ENCODE results near the gene PLCB1.
A peak's percentile ranks its signal among the peaks of the same experiment; 100 is the strongest.

PLCB1 gene

DNA sequence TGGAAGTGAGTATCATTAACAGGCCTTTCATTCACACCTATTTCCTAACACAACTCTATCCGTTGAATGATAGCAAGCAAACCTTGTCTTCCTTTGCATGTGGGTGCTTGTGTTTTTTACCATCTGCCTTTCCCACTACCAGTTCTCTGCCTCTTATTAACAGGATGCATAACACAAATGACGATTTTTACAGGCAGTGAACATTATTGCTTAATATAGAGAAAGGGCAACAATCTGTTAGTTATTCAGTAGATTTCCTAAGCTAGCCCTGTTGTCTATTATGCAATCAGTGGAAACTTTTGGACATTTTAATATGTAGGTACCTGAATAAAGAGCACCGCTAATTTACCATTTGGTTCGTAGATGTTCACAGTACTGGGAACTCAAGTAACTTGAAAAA lies 588.0 kb downstream of the PLCB1 start:
- no peak for DNase-seq (ENCODE audit: low read depth)

DNA sequence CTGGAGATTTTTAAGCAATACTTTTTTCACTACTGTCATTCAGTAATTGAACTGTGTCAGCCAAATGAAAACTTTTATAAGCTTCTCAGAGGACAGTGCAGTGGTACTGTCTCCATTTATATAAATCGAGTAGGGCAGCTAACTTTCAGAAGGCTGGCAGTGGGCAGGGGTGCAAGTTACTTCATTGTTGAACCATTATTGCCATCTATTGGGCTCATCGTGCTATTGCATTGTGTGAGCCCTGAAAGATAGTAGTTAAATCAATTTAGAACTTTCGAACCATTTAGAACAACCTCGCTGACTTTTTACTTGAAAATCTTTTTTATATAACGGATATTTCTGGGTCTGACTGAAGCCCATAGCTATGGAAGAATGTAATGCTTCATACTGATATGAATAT lies 589.0 kb downstream of the PLCB1 start:
- DNase-seq (ENCODE audit: low read depth), result peak; percentile 52

DNA sequence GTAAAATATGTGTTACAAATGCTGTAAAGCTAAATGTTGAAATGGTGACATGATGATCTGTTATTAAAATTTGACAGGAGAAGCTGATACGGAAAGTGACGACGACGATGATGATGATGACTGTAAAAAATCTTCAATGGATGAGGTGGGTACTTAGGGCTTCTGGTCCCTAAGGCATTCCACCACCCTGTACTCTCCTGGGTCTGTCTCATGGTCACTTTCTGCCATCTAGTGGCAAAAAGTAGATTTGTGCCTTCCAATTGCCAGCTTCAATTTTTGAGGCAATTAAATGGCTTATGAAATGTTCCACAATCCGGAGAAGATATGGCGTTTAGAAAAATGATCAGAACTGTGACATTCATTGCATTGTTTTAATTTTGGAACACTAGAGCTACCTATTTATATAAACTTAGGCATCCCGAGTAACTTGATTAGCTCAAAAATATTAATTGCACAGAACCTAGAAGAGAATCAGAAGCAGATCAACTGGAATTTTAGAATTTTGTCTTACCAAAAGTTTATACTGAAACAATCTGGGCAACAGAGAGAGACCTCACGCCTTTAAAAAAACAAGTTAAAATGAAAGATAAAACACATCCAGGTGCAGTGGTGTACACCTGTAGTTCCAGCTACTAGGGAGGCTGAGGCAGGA lies 590.3 kb downstream of the PLCB1 start:
- DNase-seq (ENCODE audit: low read depth), result peak; percentile 38

DNA sequence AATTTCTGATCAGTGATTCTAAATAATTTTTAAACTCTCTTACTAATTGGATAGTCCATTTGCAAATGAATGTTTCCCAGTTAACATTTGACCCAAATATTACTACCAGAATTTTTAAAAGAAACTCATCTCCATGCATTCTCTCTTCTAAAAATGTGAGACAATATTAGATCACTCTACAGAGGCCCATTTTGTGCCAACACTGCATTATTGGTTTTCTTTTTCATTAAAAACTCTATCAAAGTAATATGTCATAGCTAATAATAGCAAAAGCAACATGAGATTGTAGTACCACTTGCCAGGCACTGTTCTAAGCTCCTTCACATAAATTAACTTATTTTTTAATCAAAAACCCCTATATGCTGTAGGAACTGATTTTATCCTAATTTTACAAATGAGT lies 591.2 kb downstream of the PLCB1 start:
- no peak for DNase-seq (ENCODE audit: low read depth)

DNA sequence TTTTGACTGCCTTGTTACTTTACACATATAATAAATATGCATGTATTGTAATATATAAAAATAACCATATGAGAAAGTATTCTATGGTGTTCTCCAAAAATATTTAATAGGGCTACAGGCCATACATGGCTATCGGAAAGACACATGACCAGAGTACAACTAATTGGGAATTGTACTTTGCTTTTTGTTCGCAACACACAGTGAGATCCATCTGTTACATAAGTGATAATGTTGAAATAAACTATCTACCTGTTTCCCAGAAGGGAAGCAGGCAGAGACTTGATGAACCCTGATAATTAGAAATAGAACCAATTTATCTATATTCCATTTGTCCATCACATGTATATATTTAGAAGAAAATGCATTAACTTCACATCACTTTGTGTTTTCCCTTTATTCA lies 592.8 kb downstream of the PLCB1 start:
- no peak for DNase-seq (ENCODE audit: low read depth)

DNA sequence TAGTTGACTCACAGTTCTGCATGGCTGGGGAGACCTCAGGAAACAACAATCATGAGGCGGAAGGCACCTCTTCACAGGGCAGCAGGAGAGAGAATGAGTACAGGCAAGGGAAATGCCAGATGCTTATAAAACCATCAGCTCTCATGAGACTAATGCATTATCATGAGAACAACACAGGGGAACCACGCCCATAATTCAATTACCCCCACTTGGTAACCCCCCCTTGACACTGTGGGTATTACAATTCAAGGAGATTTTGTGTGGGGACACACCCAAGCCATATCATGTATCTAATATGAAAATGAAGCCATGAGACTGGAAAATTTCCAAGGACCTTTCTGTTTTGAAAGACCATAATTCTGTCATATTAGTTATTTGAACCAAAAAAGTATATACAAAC lies 594.4 kb downstream of the PLCB1 start:
- DNase-seq (ENCODE audit: low read depth), result no peak

DNA sequence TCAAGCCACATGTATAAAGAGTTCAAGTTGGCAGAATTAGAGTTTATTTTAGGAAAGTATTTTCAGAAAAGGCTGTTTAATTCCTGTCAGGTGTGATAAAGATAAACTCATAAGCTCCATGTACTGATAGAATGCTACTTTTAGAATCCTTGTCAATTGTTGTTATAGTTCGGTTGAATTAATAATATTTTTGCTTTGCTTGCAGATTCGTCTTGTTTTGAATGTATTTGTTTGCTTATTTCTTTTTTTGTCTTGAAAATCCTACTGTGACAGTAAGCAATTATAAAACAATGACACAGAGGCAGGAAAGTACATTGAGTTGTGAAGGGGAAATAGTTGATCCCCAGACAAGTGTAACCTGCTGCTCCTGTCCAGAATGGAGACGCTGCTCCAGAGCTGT lies 602.9 kb downstream of the PLCB1 start:
- no peak for DNase-seq (ENCODE audit: low read depth)

DNA sequence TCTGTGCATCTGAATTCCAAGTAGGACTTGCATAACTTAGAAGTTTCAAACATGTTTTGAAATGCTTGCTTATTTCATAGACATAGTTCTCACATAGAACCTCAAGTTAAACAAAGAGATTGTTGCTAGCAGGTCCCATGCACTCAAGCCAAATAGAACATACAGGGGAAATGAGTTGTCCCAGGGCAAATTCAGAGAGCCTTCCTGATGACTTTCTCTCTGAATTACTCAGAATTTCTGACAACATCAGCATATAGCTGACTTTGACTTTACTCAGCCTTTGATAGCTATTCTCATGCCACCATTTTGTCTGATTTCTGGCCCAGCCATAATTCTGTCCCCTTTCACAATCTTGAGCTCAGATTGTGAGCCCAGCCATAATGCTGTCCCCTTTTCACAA lies 603.6 kb downstream of the PLCB1 start:
- no peak for DNase-seq (ENCODE audit: low read depth)

DNA sequence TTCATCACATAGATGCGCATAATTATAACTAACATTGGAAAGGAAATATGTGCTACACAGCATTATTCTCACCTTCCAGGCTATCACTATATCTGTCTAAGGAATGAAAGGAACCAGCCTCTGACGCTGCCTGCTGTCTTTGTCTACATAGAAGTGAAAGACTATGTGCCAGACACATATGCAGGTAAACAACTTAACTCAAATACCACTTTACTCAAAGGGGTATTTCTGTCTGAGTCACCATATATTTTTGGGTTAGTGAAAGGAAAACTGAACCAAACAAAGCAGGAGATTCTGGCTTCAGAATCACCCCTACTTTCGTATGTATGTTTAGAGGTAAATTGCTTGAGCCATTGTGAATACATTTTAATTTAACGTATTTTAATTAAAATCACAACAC lies 608.2 kb downstream of the PLCB1 start:
- no peak for DNase-seq (ENCODE audit: low read depth)

DNA sequence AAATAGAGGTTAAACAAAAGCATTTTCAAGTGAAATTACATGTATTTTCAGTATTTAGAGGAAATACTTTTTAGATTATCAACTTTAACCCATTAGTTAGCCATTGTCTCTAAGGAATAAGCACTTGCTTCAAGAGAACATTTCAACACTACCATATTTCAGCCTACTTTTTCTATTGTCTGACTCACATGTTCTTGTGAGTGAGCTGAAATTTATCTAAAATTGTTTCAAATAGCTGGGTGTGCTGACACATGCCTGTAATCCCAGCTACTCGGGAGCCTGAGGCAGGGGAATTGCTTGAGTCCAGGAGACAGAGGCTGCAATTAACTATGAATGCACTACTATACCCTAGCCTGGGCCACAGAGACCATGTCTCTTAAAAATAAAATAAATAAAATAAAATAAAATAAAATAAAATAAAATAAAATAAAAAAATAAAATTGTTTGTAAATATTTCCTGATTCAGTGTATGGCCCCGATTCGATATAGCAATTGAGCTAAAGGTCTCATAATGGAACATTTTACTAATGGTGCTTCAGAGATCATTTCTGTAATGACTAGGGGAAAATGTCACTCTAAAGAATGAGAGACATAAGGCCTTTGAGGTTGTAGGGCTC lies 612.3 kb downstream of the PLCB1 start:
- DNase-seq (ENCODE audit: low read depth), result peak; percentile 67

DNA sequence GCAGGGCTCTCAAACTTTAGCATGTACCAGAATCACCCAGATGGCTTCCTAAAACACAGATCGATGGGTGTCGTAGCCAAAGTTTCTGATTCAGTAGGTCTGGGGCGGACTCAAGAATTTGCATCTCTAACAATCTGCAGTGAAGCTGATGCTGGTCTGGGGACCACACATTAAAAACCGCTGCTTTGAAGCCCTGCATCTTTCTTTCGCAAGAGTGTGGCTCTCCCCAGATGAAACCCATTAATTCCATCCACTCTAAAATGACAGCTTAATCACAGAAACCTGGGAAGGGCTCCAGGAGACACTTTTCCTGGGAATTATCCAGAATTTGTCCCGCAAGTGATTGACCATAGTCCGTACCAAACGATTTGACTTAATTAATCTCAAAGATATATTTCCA lies 617.0 kb downstream of the PLCB1 start:
- DNase-seq (ENCODE audit: low read depth), result no peak

DNA sequence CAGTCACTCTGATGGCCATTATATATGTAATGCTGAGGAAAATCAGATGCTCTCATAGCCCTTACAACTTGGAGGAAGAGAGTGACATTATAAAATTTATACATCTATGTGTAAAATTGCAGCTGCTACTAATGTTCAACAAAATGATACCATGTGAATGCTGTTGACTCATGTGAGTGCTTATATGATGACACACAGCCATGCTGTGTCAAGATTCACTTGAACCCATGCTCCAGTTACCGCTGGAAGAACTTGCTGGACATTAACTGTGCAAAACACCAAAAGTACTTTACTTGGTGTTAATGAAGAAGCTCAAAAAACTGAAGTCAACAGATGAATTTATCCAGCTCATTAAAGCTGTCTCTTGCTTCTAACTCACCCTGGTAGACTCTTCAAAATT lies 617.9 kb downstream of the PLCB1 start:
- no peak for DNase-seq (ENCODE audit: low read depth)

DNA sequence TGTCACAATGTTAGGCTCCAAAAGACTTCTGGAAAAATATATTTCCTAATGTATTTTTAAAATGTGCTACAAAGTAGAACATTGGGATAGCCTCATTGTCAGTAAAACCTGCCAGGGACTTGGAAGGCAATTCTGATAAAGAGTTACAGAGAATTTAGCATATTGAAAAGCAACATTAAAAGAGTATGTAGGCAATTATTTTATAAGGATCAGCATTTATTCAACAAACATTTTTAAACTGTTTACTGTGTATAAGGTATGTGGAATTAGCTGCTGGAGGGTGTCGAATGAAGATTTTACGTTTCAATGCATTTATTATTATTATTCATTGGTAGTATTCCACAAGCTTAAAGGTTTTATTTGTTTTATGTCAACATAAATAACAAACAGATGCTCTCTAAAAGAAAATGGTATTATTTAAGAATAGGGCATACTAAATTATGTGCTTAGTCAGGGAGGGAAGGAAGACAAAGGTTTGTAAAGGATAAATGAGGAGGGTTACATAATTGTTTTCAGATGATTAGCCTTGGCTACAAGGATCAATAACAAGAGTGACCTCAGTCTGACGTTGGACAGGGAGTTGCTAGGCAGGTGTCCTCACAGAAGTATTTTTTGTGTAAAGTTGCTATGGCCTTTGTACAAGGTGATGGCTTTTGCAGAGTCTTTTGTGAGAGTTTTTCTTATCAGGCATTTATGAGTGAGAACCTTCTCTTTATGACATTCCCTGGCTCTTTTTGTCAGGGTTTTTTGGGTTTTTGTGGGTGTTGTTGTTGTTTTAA lies 623.5 kb downstream of the PLCB1 start:
- no peak for DNase-seq (ENCODE audit: low read depth)

DNA sequence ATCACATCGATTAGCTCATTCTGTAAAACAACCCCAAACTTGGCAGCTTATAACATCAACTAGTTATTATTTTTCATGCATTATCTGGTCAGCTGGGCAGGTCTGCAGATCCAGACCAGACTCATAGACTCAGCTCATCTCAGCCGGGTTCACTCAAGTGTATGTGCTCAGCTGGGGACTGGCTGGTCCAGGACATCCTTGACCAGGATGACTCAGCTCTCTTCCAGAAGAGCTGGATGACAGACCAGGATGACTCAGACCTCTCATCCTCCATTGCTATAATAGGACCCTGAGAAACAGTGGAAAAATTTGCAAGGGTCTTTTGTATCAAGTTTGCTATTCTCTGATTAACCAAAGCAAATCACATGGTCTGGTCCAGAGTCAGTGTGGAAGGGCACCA lies 624.3 kb downstream of the PLCB1 start:
- peak; percentile 80 for DNase-seq (ENCODE audit: low read depth)

DNA sequence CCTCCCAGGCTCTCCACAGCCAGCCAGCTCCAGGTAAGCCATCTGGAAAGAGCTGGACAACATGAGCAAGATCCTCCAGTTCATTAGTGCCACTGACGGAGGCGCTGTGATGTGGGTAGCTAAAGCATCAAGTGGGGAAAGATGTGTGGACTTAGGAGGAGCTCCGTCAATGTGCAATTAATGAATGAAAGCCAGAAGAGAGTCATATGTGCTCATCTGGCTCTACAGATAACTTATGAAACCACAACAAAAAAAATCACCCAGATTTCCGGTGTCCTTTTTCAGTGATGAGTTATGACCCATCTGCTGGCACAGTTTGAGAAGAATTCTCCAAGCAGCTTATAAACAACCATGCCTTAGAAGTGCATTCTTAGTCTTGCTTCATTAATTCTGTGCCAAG lies 625.1 kb downstream of the PLCB1 start:
- DNase-seq (ENCODE audit: low read depth), result peak; percentile 48

DNA sequence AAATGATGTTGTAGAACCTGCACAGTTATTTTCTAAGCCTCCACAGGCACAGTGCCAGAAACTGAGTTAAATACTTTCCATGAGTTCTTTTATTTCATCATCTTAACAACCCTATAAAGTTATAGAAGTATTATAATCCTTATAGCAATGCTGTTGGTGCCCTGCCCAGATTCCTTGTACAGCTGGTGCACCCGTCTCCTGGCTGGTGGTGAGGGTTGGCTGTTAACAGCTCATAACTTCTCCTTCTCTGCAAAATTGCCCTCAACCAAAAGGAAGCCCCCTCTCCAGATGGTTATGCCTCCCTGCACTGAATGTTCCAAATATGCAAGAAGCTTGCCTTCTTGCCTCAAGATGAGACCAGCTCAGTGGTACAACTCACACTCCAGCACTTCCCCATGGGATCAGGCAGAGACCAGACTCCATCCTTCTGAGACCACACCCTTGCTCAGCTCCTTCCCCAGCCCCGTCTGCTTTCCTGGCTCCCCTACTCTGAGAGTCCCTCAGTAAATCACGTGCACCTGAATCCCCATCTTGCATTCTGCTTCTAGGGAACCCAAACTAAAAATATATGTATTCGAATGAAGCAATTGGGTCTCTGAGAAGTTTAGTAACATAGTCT lies 632.4 kb downstream of the PLCB1 start:
- DNase-seq (ENCODE audit: low read depth), result no peak

DNA sequence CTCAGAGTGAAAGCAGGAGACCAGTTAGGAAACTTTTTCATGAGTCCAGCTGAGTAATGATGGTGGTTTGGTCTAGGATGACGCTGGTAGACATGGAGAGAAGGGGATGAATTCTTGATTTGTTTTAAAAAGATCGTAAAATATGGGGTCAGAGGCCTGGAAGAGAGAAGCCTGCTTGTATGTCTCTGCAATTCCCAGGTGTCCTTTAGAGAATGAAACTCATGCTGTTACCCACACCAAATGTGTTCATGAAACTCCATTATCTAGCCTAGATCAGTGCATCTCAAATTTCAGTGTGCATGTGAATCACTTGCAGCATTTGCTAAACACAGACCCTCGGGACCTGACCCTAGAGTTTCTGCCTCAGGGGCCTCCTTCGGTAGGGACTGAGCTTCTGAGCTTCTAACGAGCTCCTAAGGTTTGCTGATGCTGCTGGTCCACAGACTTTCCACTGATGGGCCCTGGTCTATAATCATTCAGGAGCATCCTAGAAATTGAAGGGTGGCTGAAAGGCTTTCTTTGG lies 634.9 kb downstream of the PLCB1 start:
- no peak for DNase-seq (ENCODE audit: low read depth)

DNA sequence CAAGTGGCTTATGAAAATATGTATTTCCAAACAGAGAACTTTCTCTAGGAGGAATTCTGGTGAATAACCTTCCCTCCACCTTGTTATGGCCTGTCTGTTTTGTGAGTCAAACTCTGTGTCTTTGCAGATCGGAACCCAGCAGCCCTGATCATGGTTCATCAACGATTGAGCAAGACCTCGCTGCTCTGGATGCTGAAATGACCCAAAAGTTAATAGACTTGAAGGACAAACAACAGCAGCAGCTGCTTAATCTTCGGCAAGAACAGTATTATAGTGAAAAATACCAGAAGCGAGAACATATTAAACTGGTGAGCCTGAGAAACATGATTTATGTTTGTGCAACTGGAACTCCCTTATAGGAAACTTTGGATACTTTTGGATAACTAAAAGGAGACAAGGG lies 642.3 kb downstream of the PLCB1 start:
- no peak for DNase-seq (ENCODE audit: low read depth)

DNA sequence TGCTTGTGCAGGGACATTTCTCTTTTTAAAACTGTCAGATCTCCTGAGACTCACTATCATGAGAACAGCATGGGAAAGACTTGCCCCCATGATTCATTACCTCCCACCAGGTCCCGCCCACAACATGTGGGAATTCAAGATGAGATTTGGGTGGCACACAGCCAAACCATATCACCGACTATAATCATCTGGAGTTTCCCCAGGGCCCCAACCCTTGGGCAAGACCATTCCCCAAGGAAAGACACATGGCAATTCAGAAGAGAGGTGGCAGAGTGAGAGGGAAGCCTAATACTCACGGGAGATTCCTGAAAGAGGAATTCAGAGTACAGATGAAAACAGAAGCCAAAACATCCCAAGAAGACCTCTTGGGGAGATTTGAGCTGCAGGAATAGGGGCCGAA lies 645.8 kb downstream of the PLCB1 start:
- DNase-seq (ENCODE audit: low read depth), result no peak

DNA sequence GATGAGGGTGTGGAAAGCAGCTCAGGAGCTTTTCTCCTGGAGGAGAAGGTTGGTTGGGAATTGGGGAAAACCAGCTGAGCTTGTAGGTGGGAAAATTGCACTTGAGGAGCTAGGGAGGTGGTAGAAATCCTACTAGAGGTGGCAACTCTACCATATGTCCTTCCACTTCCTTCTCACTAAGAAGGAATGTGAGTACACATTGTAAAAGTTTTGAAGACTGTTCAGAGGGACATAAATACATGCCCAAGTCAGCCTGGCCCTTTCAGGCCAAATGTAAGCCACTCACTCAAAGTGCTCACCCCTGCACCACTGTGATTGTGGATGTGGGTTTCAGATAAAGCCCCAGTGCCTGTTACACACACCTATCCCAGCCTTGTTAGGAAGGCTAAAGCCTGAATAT lies 646.3 kb downstream of the PLCB1 start:
- no peak for DNase-seq (ENCODE audit: low read depth)

DNA sequence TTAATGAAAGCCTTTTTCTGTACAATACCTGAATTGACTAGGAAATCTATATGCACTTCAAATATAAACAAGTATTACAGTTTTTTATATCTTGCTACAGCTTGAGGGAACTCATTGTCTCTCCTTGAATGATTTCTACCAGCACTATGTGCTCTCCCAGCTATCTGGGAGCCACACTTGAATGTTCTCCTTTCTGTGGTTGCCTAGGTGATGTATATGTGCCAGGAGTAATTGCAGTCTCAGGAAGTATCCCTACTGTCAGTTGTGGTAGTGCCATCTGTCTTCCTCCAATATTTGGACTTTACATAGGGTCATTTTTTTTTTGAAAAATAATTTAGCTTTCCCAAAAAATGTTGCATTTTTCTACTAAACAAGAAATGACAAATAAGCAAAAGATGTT lies 648.8 kb downstream of the PLCB1 start:
- no peak for DNase-seq (ENCODE audit: low read depth)

DNA sequence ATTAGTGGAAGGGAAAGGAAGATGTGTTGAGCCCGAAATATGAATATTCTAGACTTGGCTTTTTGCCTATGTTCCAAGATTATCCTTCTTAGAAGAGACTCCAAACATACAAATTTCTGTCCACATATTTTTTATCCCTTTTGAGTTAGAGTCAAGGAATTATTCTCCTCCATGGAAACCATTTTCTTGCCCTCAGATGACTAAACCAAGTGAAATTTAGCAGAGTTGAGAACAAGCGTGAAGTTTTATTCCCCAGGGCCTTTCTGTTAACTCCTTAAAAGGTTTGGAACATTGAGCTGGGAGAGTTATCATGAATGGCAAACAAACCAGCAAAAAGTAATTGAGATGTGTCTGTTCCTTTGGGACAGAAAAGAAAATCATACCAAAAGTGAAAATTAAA lies 650.7 kb downstream of the PLCB1 start:
- DNase-seq (ENCODE audit: low read depth), result peak; percentile 82

DNA sequence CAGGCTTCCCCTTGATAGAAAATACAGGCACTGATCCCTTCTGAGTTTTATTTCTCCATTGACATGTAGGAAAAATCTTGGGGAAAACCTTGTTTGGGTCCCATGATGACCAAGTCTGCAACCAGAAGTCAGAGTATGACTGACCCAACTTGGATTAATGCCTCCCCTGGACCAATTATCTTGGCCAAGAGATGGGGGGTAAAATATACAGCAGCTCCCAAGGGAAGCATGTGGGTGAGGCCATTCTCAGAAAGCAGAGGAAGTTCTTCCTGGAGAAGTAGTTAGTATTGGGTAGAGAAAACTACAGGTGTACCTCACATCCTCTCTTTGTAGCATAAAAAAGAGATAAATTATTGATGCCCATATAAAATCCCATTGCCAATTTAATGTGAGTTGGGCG lies 651.7 kb downstream of the PLCB1 start:
- DNase-seq (ENCODE audit: low read depth), result no peak

Data from stromal cell of bone marrow (primary cell).